HL-60 (cell line): ENCODE data around the gene PHTF1.

Experiments
- CTCF ChIP-seq: IDR thresholded peaks from one replicate; pipeline ENCODE4 v1.5.1; 2011; ENCODE audit warnings: low read length, control low read depth, inconsistent platforms; ENCODE audit not compliant: insufficient read depth
- REST ChIP-seq: IDR thresholded peaks from 2 replicates; pipeline ENCODE4 v1.6.1; 2012; ENCODE audit warnings: low read depth; ENCODE audit not compliant: insufficient replicate concordance

- TF ChIP-seq REST (no peak), CTCF (no peak)
These were observed 112.1 kb downstream of the PHTF1 start for GRCh38 chr1:113647164-113647563.
